Thyroid gland (tissue), 4 donors: ENCODE measurements around the gene CACNA2D3. TPM values are rescaled to one million over a fixed set of nuclear protein-coding genes. Genes with fewer than 3 reads are reported as not detected.

Experiments
- DNase-seq, 2 donors: peaks; one replicate each; pipeline ENCODE4 v3.0.0-alpha.2; 2019
- H3K27ac ChIP-seq, 3 donors: fragments of 200-600 bp; sonication (generic); 1 replicate in 2 of 3; 2 replicates in 1 of 3; pipeline ENCODE4 v1.5.1; 2016 to 2019; ENCODE audit warnings: mild to moderate bottlenecking in 1 of 3, moderate library complexity in 1 of 3
- H3K27me3 ChIP-seq: fragments of 200-600 bp; sonication (generic); one replicate; pipeline ENCODE4 v1.5.1; 2019
- H3K36me3 ChIP-seq, 2 donors: fragments of 200-600 bp; sonication (generic); one replicate each; pipeline ENCODE4 v1.5.1; 2016 to 2019
- H3K4me1 ChIP-seq, 2 donors: fragments of 200-600 bp; sonication (generic); one replicate each; pipeline ENCODE4 v1.5.1; 2017 to 2019
- H3K4me3 ChIP-seq, 3 donors: fragments of 200-600 bp; sonication (generic); replicated peaks in 1 of 3; 1 replicate in 2 of 3; 2 replicates in 1 of 3; pipeline ENCODE4 v1.5.1; 2016; ENCODE audit warnings: mild to moderate bottlenecking in 1 of 3
- H3K9me3 ChIP-seq: fragments of 200-600 bp; sonication (generic); one replicate; pipeline ENCODE4 v1.5.1; 2017
- POLR2A ChIP-seq, 2 donors: fragments of 450-650 bp; IDR thresholded peaks; one replicate each; pipeline ENCODE4 v1.6.1; 2017; ENCODE audit warnings: antibody characterized with exemption in 2 of 2, mild to moderate bottlenecking in 2 of 2, moderate library complexity in 1 of 2
- WGBS, 2 donors: methylation state at CpG; one replicate each; pipeline ENCODE4 v1.1.5; 2017; 5-methylcytosine and 5-hydroxymethylcytosine counted together
- intact Hi-C: fragments of 100-400 bp; cut with DNase I; formaldehyde crosslinking; loops from one replicate; pipeline ENCODE4 v1.15.1; 2023
- total RNA-seq, 4 donors: library from RNA; depleted of rRNA; stranded (reverse); fragments of >200 nt; gene quantifications; one replicate each; pipeline ENCODE4 v1.2.3, GENCODE V29; 2016
- TF ChIP-seq, protein P1 (sequence below), 6 experiments: fragments of 200-600 bp in 3 of 6; fragments of 450-650 bp in 3 of 6; sonication (generic) in 3 of 6; IDR thresholded peaks; one replicate each; pipeline ENCODE4 v1.5.1; 2016 to 2019; ENCODE audit warnings: antibody characterized with exemption in 6 of 6, mild to moderate bottlenecking in 2 of 6, inconsistent platforms in 1 of 6, moderate library complexity in 1 of 6

CACNA2D3 gene
- total RNA-seq, 4 donors from 2014 or later, result 2.9 to 4.8 (median 4.5) TPM

DNA sequence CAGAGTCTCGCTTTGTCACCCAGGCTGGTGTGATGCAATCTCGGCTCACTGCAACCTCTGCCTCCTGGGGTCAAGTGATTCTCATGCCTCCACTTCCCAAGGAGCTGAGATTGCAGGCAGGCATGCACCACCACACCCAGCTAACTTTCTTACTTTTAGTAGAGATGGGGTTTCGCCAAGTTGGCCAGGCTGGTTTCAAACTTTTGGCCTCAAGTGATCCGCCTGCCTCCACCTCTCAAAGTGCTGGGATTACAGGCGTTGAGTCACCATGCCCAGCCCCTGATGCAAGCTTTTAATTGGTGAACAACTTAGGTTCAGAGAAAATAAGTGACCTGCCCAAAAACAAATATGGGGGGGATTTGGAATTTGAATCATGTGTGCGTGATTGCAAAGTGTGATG lies 559.4 kb downstream of the CACNA2D3 start:
- H3K9me3 ChIP-seq, result no peaks in the 10 kb centered on the region
- WGBS, 2 donors, result 92 to 96% methylated on average over 6 of the region's 6 CpGs
- DNase-seq, result no peak
- no peaks in the 10 kb centered on the region for H3K4me1 ChIP-seq
- no peaks in the 10 kb centered on the region for H3K36me3 ChIP-seq
- H3K27ac ChIP-seq, result no peak overlapping the region
- intact Hi-C loops, result no loop called here
- no peaks in the 10 kb centered on the region for H3K27me3 ChIP-seq
- TF ChIP-seq, protein P1, sequence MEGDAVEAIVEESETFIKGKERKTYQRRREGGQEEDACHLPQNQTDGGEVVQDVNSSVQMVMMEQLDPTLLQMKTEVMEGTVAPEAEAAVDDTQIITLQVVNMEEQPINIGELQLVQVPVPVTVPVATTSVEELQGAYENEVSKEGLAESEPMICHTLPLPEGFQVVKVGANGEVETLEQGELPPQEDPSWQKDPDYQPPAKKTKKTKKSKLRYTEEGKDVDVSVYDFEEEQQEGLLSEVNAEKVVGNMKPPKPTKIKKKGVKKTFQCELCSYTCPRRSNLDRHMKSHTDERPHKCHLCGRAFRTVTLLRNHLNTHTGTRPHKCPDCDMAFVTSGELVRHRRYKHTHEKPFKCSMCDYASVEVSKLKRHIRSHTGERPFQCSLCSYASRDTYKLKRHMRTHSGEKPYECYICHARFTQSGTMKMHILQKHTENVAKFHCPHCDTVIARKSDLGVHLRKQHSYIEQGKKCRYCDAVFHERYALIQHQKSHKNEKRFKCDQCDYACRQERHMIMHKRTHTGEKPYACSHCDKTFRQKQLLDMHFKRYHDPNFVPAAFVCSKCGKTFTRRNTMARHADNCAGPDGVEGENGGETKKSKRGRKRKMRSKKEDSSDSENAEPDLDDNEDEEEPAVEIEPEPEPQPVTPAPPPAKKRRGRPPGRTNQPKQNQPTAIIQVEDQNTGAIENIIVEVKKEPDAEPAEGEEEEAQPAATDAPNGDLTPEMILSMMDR (IDR thresholded peaks at IDR 0.05), result no peak
- no peak for TF ChIP-seq POLR2A (IDR thresholded peaks at IDR 0.05)
- no peak overlapping the region for H3K4me3 ChIP-seq

DNA sequence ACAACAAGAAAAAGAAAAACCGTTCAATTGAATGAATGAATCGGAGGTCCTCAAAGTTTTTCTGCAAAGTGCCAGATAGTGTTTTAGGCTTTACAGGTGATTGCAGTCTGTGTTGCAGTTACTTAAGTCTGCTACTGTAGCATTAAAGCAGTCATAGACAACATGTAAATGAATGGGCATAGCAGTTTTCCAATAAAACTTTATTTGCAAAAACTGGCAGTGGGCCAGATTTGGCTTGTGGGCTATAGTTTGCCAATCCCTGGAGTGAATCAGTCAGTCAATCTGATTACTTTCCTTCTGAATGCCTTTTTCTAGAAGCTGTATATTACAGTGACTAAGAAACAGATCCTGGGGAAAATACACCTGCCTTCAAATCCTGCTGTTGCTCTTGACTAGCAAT lies 562.9 kb downstream of the CACNA2D3 start:
- WGBS, 2 donors, result 88 to 90% methylated on average over 2 of the region's 2 CpGs
- no peaks in the 10 kb centered on the region for H3K4me1 ChIP-seq
- no peak for DNase-seq
- TF ChIP-seq POLR2A (IDR thresholded peaks at IDR 0.05), result no peak
- TF ChIP-seq, protein P1 (IDR thresholded peaks at IDR 0.05), result no peak
- intact Hi-C loops, result no loop called here
- no peaks in the 10 kb centered on the region for H3K9me3 ChIP-seq
- no peaks in the 10 kb centered on the region for H3K27me3 ChIP-seq
- no peak overlapping the region for H3K4me3 ChIP-seq
- H3K36me3 ChIP-seq, result no peaks in the 10 kb centered on the region
- no peak overlapping the region for H3K27ac ChIP-seq

DNA sequence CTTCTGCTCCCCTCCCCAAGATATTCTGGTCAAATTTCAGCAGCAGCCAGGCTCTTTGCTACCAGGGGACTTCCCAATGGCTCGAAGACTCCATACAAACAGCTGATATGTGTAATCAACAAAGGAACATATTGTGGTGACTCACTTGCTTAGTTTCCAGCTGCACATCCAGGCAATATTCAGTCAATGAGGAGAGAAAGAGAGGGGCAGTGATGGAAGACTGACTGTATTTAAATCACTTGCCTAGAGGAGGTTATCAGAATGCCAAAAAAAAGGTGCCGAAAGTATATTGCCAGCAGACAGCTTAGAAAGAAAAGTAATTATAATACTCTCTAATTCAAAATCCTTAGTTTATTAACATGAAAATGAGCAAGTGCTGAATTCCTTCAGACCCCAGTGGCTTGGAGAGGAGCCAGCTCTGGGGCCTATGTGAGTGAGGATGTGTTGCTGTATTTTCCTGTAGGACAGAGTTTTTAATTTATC lies 569.0 kb downstream of the CACNA2D3 start:
- intact Hi-C loops, result no loop called here
- no peaks in the 10 kb centered on the region for H3K4me1 ChIP-seq
- no peaks in the 10 kb centered on the region for H3K9me3 ChIP-seq
- H3K27me3 ChIP-seq, result no peaks in the 10 kb centered on the region
- DNase-seq, result peak; percentile 12 to 35
- WGBS, 2 donors, result 62 to 66% methylated on average over 2 of the region's 2 CpGs
- no peak overlapping the region for H3K4me3 ChIP-seq
- H3K36me3 ChIP-seq, result no peaks in the 10 kb centered on the region
- TF ChIP-seq POLR2A (IDR thresholded peaks at IDR 0.05), result no peak
- TF ChIP-seq, protein P1 (IDR thresholded peaks at IDR 0.05), result no peak
- no peak overlapping the region for H3K27ac ChIP-seq

DNA sequence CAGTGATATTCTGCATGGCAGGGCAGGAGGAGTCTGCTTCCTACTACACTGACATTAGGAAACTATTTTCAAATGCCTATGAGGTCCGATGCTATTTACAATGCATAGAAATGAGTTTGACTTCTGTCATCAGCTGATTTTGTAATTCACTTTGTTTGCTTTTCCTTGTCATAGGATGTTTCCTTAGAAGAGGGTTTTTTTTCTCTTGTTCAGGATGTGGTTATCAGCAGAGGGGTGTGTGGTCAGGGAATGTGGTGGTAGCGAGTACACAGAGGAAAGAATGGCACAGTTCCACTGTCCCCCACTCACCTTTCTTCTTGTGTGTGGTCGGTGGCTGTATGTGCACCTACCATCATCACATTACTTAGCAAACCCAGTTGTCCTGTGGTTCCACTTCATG lies 574.0 kb downstream of the CACNA2D3 start:
- WGBS, 2 donors, result 64 to 84% methylated on average over 3 of the region's 3 CpGs
- Histone ChIP-seq H3K27me3 (no peaks in the 10 kb centered on the region), H3K27ac (no peak overlapping the region), H3K4me3 (no peak overlapping the region), H3K36me3 (no peaks in the 10 kb centered on the region), H3K9me3 (no peaks in the 10 kb centered on the region), H3K4me1 (no peaks in the 10 kb centered on the region)
- TF ChIP-seq POLR2A (IDR thresholded peaks at IDR 0.05), result no peak
- TF ChIP-seq, protein P1 (IDR thresholded peaks at IDR 0.05), result no peak
- DNase-seq, result no peak
- intact Hi-C loops, result no loop called here

DNA sequence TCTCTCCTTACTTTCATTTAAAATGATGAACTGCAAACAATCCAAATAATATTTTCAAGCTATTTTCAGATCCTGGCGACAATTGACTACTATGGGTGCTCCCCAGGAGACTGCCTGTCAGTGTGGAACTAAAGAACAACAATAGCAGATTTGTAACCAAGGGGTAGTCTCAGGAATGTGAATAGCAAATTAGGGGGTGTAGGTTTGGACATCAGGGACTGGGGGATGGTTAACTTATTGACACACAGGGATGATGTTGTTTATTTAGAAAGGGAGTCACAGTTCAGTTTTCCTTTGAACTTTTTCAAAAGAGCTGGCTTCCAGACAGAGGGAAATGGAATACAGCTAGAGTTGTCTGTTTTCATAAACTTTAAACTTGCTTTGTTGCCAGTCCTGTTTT lies 575.7 kb downstream of the CACNA2D3 start:
- no peaks in the 10 kb centered on the region for H3K27me3 ChIP-seq
- no peaks in the 10 kb centered on the region for H3K4me1 ChIP-seq
- H3K4me3 ChIP-seq, result no peak overlapping the region
- H3K36me3 ChIP-seq, result no peaks in the 10 kb centered on the region
- no peak overlapping the region for H3K27ac ChIP-seq
- TF ChIP-seq POLR2A (IDR thresholded peaks at IDR 0.05), result no peak
- TF ChIP-seq, protein P1 (IDR thresholded peaks at IDR 0.05), result no peak
- no peaks in the 10 kb centered on the region for H3K9me3 ChIP-seq
- 60 to 82% methylated on average over 1 of the region's 1 CpG for WGBS, 2 donors
- intact Hi-C loops, result no loop called here
- no peak for DNase-seq
